NCI-H1105 (cell line): ENCODE results near the gene SHB.

ENCODE experiments used
- DNase-seq: peaks from one replicate; lab custom pipeline; 2025; lab: John Stamatoyannopoulos, UW

The SHB gene

GRCh38 chr9:38042626-38043357 is 26.2 kb downstream of the SHB start:
- no peak for DNase-seq

DNA sequence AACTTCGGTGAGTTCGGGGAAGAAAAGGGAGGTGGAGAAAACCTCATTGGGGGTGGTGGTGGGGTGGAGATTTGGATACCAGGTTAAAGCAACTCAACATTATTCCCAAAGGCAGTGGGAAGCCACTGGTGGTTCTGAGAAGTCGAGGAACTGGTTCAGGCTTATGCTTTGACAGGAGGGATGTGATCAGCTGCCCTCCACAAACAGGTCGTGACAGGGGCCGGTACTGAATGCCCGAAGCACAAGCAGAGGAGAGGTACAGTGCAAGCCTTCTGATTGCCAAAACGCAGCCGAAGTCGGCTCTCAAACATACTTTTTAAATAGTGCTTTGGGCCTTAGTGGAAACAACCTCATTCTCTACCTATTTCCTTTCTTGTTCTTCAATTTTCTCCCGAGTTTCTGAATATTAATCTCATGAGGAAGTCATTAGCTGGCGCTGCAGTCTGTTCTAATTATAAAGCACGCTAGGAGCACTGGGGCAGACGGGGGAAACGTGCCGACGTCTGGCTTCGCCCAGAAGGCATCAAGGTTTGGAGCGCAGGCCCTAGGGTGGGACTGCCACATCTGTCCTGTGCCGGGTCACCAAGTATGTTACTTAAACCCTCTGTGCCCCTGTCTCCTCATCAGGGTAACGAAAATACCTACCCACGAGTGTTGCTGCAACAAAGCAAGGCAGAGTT is 27.3 kb downstream of the SHB start:
- no peak for DNase-seq

DNA sequence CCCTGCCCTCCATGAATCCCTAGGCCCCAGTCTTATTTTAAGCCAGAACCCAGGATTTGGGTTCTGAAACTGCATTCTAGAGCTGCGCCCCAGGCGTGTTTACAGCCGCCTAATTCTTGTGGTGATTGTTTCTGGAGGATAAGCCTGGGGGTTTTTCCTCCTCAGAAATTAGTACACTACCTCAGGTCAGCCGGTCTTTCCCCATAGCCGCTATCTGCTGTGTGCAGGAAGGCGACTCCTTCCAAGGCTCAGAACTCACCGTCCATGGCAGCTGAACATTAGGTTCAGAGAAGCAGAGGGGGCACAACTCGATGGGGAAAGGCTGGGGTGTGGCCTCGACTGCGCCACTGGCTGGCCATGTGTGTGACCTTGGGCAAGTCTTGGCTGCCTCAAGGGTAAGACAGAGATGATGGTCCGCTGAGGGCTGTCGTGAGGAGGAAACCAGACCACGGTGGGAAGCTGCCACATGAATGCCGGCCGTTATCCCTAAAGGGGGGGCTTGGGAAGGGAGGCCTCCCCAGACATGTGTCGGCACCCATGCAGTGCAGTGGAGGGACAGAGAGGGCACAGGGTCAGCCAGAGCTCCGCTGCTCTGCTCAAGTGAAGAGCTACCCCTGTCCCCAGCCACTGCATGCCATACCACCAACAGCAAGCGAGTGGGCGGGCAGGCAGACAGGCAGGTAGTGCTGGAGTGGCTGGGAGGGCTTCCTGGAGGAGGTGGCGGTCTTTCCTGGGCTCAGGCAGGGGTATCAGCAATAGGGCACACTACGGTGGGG is 28.9 kb downstream of the SHB start:
- DNase-seq, result no peak

GRCh38 chr9:38039090-38039906 is 29.7 kb downstream of the SHB start:
- DNase-seq, result no peak

DNA sequence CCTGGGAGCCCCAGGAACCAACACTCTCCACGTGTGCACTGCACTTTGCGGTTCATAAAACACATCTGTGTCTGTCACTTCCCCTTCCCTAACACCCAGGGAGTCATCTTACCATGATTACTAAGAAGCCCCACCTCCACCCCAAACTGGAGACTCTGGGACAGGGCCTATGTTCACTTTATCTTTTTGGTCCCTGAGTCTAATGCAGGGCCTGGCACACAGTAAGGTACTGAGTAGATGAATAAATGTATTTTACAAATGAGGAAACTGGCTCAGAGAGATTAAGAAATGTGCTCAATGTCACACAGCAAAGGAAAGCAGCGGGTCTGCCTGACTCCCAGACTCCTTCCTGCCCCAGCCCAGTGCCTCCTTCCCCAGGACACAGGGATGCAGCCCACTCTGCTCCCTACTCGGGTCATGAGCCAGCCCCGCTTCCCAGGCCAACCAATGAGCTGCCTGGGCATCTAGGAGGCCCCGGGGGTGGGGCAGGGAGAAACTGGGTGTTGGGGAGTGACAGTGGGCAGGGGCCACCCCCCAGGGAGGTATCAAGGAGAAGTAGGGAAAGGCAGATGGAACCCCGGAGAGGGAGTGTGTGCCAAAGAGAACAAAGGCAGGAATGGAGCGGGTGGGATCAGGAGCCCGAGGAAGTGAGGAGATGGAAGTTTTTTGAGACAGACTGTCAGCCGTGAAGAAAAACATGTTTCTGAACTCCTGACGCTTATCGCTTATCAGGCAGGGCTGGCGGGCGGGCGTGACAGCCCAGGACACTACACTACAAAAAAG is 30.5 kb downstream of the SHB start:
- no peak for DNase-seq

GRCh38 chr9:38037981-38038306 is 31.1 kb downstream of the SHB start:
- no peak for DNase-seq

- no peak for DNase-seq
Measured at GRCh38 chr9:38036359-38037084, 32.5 kb downstream of the SHB start.

DNA sequence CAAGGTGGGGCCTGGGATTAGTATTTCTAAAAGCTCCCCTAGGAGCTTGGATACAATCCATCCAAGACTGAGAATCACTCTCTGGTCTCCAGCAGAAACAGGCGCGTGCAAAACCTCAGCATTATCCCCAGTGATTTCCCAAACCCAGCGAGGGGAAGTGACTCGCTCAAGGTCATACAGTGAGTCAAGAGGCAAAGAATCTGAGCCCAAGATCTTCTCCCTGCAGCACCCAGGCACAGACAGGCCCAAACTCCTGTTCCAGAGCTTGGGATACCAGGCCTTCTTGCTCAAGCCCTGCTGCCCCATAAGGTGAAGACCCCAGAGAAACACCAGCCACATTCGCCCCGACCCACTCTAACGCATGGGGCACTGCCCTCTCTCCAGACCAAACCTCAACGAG is 33.2 kb downstream of the SHB start:
- DNase-seq, result no peak

GRCh38 chr9:38033941-38034340 is 35.1 kb downstream of the SHB start:
- DNase-seq, result no peak

DNA sequence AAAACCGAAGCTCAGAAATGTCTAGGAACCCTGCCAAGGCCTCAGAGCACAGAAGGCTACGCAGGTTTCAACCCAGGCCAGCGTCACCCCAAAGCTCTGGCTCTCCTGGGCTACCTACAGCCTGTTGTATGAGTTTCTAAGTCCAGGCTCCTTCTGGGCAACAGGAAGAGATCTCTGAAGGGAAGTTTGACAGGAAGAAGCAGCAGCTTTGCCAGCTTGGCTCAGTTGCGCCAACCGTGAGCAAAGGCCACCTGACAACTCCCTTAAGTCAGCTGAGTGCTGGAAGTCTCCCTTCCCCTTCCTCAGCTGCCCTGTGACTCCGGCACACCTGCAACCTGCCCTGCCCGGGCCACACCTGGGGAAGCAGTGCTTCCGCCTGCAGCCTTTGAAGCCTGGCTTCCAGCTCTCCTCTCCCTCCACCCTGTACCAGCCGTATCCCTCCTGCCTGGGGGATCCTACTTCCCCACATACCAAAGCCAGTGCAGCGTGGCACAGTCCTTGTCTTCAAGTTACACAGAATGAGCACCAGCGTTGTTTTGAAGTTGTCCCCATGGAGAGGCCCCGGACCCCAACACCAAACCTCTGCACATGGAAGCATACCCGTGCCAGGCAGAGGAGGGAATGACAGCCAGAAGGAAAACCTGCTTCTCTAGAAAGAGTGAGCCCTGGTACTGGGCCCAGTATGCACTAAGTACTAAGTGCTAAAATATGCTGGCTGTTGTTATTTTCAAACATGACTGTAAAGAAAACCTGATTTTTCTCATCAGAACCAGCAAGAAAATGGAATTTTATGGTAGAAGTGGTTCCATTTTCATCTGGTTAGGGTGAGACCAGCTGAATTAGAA is 36.5 kb downstream of the SHB start:
- DNase-seq, result no peak

GRCh38 chr9:38031594-38031993 is 37.4 kb downstream of the SHB start:
- DNase-seq, result no peak

DNA sequence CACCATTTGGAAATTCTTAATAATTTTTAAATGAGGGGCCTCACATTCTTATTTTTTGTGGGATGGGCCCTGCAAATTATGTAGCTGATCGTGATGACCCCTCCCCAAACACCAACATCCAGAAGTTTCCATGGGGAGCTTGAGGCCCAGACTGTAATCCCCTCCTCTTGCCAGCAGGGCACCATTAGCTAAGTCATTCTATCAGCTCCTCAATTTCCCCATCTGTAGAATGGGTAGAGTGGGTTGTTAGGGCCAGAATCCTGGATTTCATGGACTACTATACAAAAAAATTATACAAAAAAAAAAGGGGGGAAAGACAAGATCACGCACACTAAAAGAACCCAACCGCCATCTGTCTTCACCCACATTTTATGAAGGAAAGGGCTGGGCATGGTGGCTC is 38.4 kb downstream of the SHB start:
- no peak for DNase-seq

- DNase-seq, result no peak
Measured at GRCh38 chr9:38029915-38030638, 39.0 kb downstream of the SHB start.

GRCh38 chr9:38027714-38028113 is 41.3 kb downstream of the SHB start:
- DNase-seq, result no peak

- no peak for DNase-seq
Measured at GRCh38 chr9:38026840-38027527, 42.0 kb downstream of the SHB start.

- no peak for DNase-seq
Measured at GRCh38 chr9:38026021-38026809, 42.8 kb downstream of the SHB start.

GRCh38 chr9:38025166-38025565 is 43.9 kb downstream of the SHB start:
- no peak for DNase-seq
